GM19467 (cell line): ENCODE data around the gene PNPLA6.

ENCODE experiments used
- ATAC-seq: cut with Tn5 transposase; IDR thresholded peaks from one replicate; pipeline ENCODE4 v1.9.1; 2021; ENCODE audit warnings: mild to moderate bottlenecking, moderate library complexity; ENCODE audit not compliant: unreplicated experiment

The PNPLA6 gene

GRCh38 chr19:7595466-7596133 lies 60.1 kb downstream of the PNPLA6 start, which contains the start of gene CAMSAP3:
TSS of gene CAMSAP3 (plus strand) at chr19:7595863. CDS start at chr19:7596003, 140 bp downstream.
- ATAC-seq, result no peak

GRCh38 chr19:7596211-7596937 lies 60.9 kb downstream of the PNPLA6 start:
- ATAC-seq, result no peak

GRCh38 chr19:7597689-7598088 lies 62.2 kb downstream of the PNPLA6 start:
- no peak for ATAC-seq

GRCh38 chr19:7598180-7598579 lies 62.7 kb downstream of the PNPLA6 start:
- ATAC-seq, result no peak

GRCh38 chr19:7600721-7601120 lies 65.2 kb downstream of the PNPLA6 start:
- no peak for ATAC-seq

- no peak for ATAC-seq
Observed at GRCh38 chr19:7602240-7602934, 66.9 kb downstream of the PNPLA6 start.

GRCh38 chr19:7602935-7603497 lies 67.5 kb downstream of the PNPLA6 start:
- ATAC-seq, result no peak

- ATAC-seq, result no peak
Observed at GRCh38 chr19:7603919-7604318, 68.4 kb downstream of the PNPLA6 start.

GRCh38 chr19:7605490-7606222 lies 70.1 kb downstream of the PNPLA6 start:
- no peak for ATAC-seq

GRCh38 chr19:7606289-7606688 lies 70.8 kb downstream of the PNPLA6 start:
- ATAC-seq, result no peak

GRCh38 chr19:7607212-7607873 lies 71.8 kb downstream of the PNPLA6 start:
- no peak for ATAC-seq

- ATAC-seq, result no peak
Observed at GRCh38 chr19:7607874-7608560, 72.5 kb downstream of the PNPLA6 start.

GRCh38 chr19:7610491-7611240 lies 75.1 kb downstream of the PNPLA6 start:
- ATAC-seq, result no peak
